GM15510 (cell line): ENCODE measurements around the gene RAB11FIP3.

Experiments
- POLR2A ChIP-seq: IDR thresholded peaks from 3 replicates; pipeline ENCODE4 v1.6.1; 2011; ENCODE audit warnings: borderline replicate concordance; ENCODE audit not compliant: insufficient read length; ENCODE audit errors: extremely low read depth

Gene RAB11FIP3

GRCh38 chr16:407253-407652 lies 18.2 kb upstream of the RAB11FIP3 start:
- TF ChIP-seq POLR2A, result no peak

- TF ChIP-seq POLR2A, result no peak
Measured at GRCh38 chr16:410516-411178, 14.8 kb upstream of the RAB11FIP3 start.

- no peak for TF ChIP-seq POLR2A
Measured at GRCh38 chr16:411576-412265, 13.7 kb upstream of the RAB11FIP3 start.

- no peak for TF ChIP-seq POLR2A
Measured at GRCh38 chr16:414395-415169, 10.9 kb upstream of the RAB11FIP3 start.

- TF ChIP-seq POLR2A, result no peak
Measured at GRCh38 chr16:424033-424622, 1.3 kb upstream of the RAB11FIP3 start.

GRCh38 chr16:424623-425081 lies 797 bp upstream of the RAB11FIP3 start:
- no peak for TF ChIP-seq POLR2A

GRCh38 chr16:425740-426114 lies 278 bp downstream of the RAB11FIP3 start:
- no peak for TF ChIP-seq POLR2A

- no peak for TF ChIP-seq POLR2A
Measured at GRCh38 chr16:426115-426905, 861 bp downstream of the RAB11FIP3 start.

- TF ChIP-seq POLR2A, result no peak
Measured at GRCh38 chr16:426906-427249, 1.4 kb downstream of the RAB11FIP3 start.

GRCh38 chr16:427250-427649 lies 1.8 kb downstream of the RAB11FIP3 start:
- TF ChIP-seq POLR2A, result no peak

- TF ChIP-seq POLR2A, result no peak
Measured at GRCh38 chr16:430904-431303, 5.5 kb downstream of the RAB11FIP3 start.

- TF ChIP-seq POLR2A, result no peak
Measured at GRCh38 chr16:440627-441026, 15.2 kb downstream of the RAB11FIP3 start.

GRCh38 chr16:441447-441846 lies 16.0 kb downstream of the RAB11FIP3 start:
- no peak for TF ChIP-seq POLR2A

GRCh38 chr16:442976-443375 lies 17.5 kb downstream of the RAB11FIP3 start:
- TF ChIP-seq POLR2A, result no peak

- no peak for TF ChIP-seq POLR2A
Measured at GRCh38 chr16:444027-444426, 18.6 kb downstream of the RAB11FIP3 start.

GRCh38 chr16:445566-445965 lies 20.1 kb downstream of the RAB11FIP3 start:
- TF ChIP-seq POLR2A, result no peak

GRCh38 chr16:450385-450784 lies 24.9 kb downstream of the RAB11FIP3 start:
- no peak for TF ChIP-seq POLR2A
